BJ (cell line): ENCODE results near the gene DZANK1. TPM values are rescaled to one million over a fixed set of nuclear protein-coding genes. Genes with fewer than 3 reads are reported as not detected.

ENCODE experiments used
- CTCF ChIA-PET: fragments of 350-600 bp; formaldehyde crosslinking; extraction: SDS; loops from one replicate; lab custom pipeline; 2021; ENCODE audit warnings: antibody characterized with exemption, inconsistent platforms; lab: Yijun Ruan, JAX
- POLR2A ChIA-PET: fragments of 300-600 bp; sonication (Branson Sonifier 250); formaldehyde crosslinking; extraction: SDS; loops from one replicate; lab custom pipeline; 2021; ENCODE audit warnings: antibody characterized with exemption; lab: Charles Lee
- DNase-seq: peaks from one replicate; pipeline ENCODE4 v3.0.0-alpha.2; 2011; ENCODE audit warnings: low read depth
- H3K27me3 ChIP-seq: 2 replicates; pipeline ENCODE4 v1.6.0; 2011; ENCODE audit warnings: low read length; ENCODE audit not compliant: control insufficient read depth, insufficient read depth
- H3K36me3 ChIP-seq: 2 replicates; pipeline ENCODE4 v1.5.1; 2011; ENCODE audit warnings: low read length; ENCODE audit not compliant: control insufficient read depth, insufficient read depth
- H3K4me3 ChIP-seq: 2 replicates; pipeline ENCODE4 v1.5.1; 2011; ENCODE audit warnings: low read depth, mild to moderate bottlenecking, control low read depth, low read length
- CTCF ChIP-seq: IDR thresholded peaks from 2 replicates; pipeline ENCODE4 v1.5.1; 2011; ENCODE audit warnings: low read depth, mild to moderate bottlenecking, control low read depth, inconsistent platforms, low read length, moderate library complexity; ENCODE audit not compliant: insufficient read depth
- polyA plus RNA-seq: library from polyadenylated mRNA; depleted of rRNA; stranded (reverse); fragments of >200 nt; gene quantifications from 2 replicates; pipeline ENCODE4 v1.2.3, GENCODE V29; 2011

The DZANK1 gene
- polyA plus RNA-seq, 1 experiment = 2.0 TPM

GRCh38 chr20:18477218-18477617 is 10.4 kb upstream of the DZANK1 start:
- ChIA-PET POLR2A (no interaction called here), CTCF (no interaction called here)
- Histone ChIP-seq H3K36me3 (peaks cover 3% of the 10 kb centered on the region; the same call in 1 of the 2 replicates), H3K4me3 (no peak overlapping the region), H3K27me3 (no peaks in the 10 kb centered on the region)
- TF ChIP-seq CTCF = no peak
- no peak for DNase-seq

- Histone ChIP-seq H3K27me3 (no peaks in the 10 kb centered on the region), H3K4me3 (peak overlapping the region; percentile 82), H3K36me3 (no peaks in the 10 kb centered on the region; the same call in 1 of the 2 replicates)
- CTCF ChIA-PET = interaction anchor here (1.2 kb wide), 1 partner anchor 53 kb away, joined by 4 read pairs; no protein-coding TSS in a partner anchor
- POLR2A ChIA-PET = no interaction called here
- TF ChIP-seq CTCF = no peak
- peak; percentile 3 for DNase-seq
Measured at GRCh38 chr20:18466574-18466893, 296 bp downstream of the DZANK1 start.

- no peak for TF ChIP-seq CTCF
- CTCF ChIA-PET = interaction anchor here (0.6 to 0.7 kb wide), 2 partner anchors 15 to 21 kb away, joined by 3 read pairs; no protein-coding TSS in a partner anchor
- Histone ChIP-seq H3K27me3 (no peaks in the 10 kb centered on the region), H3K4me3 (no peak overlapping the region), H3K36me3 (no peaks in the 10 kb centered on the region)
- DNase-seq = no peak
- POLR2A ChIA-PET = no interaction called here
Measured at GRCh38 chr20:18465536-18466200, 1.2 kb downstream of the DZANK1 start.

- no peaks in the 10 kb centered on the region for H3K36me3 ChIP-seq
- no peaks in the 10 kb centered on the region for H3K27me3 ChIP-seq
- no peak for DNase-seq
- no peak for TF ChIP-seq CTCF
- ChIA-PET POLR2A (no interaction called here), CTCF (no interaction called here)
- no peak overlapping the region for H3K4me3 ChIP-seq
Measured at GRCh38 chr20:18456600-18456999, 10.2 kb downstream of the DZANK1 start.

GRCh38 chr20:18443886-18444285 is 22.9 kb downstream of the DZANK1 start:
- DNase-seq = no peak
- Histone ChIP-seq H3K27me3 (no peaks in the 10 kb centered on the region), H3K4me3 (no peak overlapping the region), H3K36me3 (no peaks in the 10 kb centered on the region)
- CTCF ChIA-PET = interaction anchor here (0.5 to 0.6 kb wide), 2 partner anchors 21 to 79 kb away, joined by 3 read pairs; no protein-coding TSS in a partner anchor
- POLR2A ChIA-PET = no interaction called here
- TF ChIP-seq CTCF = no peak
